Neural crest cell (in vitro differentiated cells): ENCODE measurements around the gene FLCN. TPM values are rescaled to one million over a fixed set of nuclear protein-coding genes. Genes with fewer than 3 reads are reported as not detected.

ENCODE experiments used
- DNase-seq: peaks from one replicate; pipeline ENCODE4 v3.0.0; 2021; ENCODE audit warnings: low read depth, mixed read lengths, low spot score
- H3K27ac Mint-ChIP-seq: one replicate; pipeline ENCODE4 v1.8.0; 2021; ENCODE audit warnings: mild to moderate bottlenecking, mixed read lengths; ENCODE audit not compliant: unreplicated experiment
- H3K27me3 Mint-ChIP-seq: 2 replicates; pipeline ENCODE4 v1.8.0; 2021; ENCODE audit warnings: low read depth, mild to moderate bottlenecking, mixed read lengths
- H3K36me3 Mint-ChIP-seq: 2 replicates; pipeline ENCODE4 v1.8.0; 2021; ENCODE audit warnings: low read depth, mild to moderate bottlenecking, mixed read lengths
- H3K4me1 Mint-ChIP-seq: 2 replicates; pipeline ENCODE4 v1.8.0; 2021; ENCODE audit warnings: mixed read lengths
- H3K4me3 Mint-ChIP-seq: one replicate; pipeline ENCODE4 v1.8.0; 2021; ENCODE audit warnings: mild to moderate bottlenecking, mixed read lengths
- H3K9me3 Mint-ChIP-seq: 2 replicates; pipeline ENCODE4 v1.8.0; 2021; ENCODE audit warnings: mixed read lengths
- total RNA-seq: library from RNA; stranded (reverse); gene quantifications from 2 replicates; pipeline ENCODE4 v1.2.1, GENCODE V29; 2021
- TF ChIP-seq, protein P1 (sequence below): fragments of 200-600 bp; sonication (generic); conservative IDR thresholded peaks from 2 replicates; pipeline ENCODE4 v1.5.0; 2021; ENCODE audit warnings: antibody characterized with exemption, mild to moderate bottlenecking

The FLCN gene
- total RNA-seq, 1 donor from 2014 or later = 38.7 TPM

DNA sequence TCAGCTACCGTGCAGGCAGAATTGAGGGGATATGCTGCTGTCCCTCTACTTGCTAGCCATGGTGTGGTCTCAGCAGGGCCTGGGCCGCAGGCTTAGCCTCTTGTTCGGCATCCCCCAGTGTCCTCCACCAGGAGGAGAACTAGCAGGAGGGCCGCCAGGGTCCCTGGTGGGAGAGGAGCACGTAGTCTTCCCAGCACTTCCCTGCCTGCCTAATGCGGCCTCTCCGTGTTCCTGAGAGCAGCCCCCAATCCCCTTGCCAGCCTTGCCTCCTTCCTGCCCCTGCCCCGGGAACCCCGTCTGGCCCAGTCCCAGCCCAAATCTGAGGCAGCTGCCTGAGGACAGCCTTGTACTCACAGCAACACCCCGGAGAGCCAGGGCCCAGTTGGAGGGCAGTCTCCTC is 69.0 kb downstream of the FLCN start:
- H3K27me3 Mint-ChIP-seq = no peaks in the 10 kb centered on the region
- DNase-seq = no peak
- TF ChIP-seq, protein P1, sequence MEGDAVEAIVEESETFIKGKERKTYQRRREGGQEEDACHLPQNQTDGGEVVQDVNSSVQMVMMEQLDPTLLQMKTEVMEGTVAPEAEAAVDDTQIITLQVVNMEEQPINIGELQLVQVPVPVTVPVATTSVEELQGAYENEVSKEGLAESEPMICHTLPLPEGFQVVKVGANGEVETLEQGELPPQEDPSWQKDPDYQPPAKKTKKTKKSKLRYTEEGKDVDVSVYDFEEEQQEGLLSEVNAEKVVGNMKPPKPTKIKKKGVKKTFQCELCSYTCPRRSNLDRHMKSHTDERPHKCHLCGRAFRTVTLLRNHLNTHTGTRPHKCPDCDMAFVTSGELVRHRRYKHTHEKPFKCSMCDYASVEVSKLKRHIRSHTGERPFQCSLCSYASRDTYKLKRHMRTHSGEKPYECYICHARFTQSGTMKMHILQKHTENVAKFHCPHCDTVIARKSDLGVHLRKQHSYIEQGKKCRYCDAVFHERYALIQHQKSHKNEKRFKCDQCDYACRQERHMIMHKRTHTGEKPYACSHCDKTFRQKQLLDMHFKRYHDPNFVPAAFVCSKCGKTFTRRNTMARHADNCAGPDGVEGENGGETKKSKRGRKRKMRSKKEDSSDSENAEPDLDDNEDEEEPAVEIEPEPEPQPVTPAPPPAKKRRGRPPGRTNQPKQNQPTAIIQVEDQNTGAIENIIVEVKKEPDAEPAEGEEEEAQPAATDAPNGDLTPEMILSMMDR = no peak
- H3K4me1 Mint-ChIP-seq = peaks cover 12% of the 10 kb centered on the region
- peaks cover 13% of the 10 kb centered on the region for H3K36me3 Mint-ChIP-seq
- H3K27ac Mint-ChIP-seq = no peak overlapping the region
- no peaks in the 10 kb centered on the region for H3K9me3 Mint-ChIP-seq
- H3K4me3 Mint-ChIP-seq = no peak overlapping the region

DNA sequence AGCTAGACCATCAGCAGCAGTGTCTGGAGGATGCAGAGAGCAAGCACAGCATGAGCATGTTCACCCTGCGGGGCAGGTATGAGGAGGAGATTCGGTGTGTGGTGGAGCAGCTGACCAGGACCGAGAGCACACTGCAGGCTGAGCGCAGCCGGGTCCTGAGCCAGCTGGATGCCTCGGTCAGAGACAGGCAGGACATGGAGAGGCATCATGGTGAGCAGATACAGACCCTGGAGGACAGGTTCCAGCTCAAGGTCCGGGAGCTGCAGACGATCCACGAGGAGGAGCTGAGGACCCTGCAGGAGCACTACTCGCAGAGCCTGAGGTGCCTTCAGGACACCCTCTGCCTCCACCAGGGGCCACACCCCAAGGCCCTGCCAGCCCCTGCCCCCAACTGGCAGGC is 69.6 kb downstream of the FLCN start:
- Mint-ChIP-seq H3K36me3 (peaks cover 13% of the 10 kb centered on the region), H3K27ac (peak overlapping the region; percentile 93), H3K4me3 (no peak overlapping the region), H3K9me3 (no peaks in the 10 kb centered on the region), H3K4me1 (peaks cover 11% of the 10 kb centered on the region), H3K27me3 (no peaks in the 10 kb centered on the region)
- TF ChIP-seq, protein P1 = no peak
- no peak for DNase-seq

DNA sequence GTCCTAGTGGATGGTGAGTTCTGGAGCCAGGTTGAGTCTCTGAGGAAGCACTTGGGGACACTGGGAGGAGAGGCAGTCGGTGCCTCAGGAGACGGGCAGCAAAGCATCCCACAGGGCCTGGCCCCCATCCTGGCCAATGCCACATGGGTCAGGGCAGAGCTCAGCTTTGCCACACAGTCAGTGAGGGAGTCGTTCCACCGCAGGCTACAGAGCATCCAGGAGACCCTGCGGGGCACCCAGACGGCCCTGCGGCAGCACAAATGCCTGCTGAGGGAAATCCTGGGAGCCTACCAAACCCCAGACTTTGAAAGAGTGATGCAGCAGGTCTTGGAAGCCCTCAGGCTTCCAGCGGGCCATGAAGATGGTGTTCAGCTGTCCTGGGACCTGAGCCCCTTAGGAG is 70.5 kb downstream of the FLCN start:
- TF ChIP-seq, protein P1 = no peak
- Mint-ChIP-seq H3K27me3 (no peaks in the 10 kb centered on the region), H3K27ac (no peak overlapping the region), H3K4me1 (peaks cover 2% of the 10 kb centered on the region), H3K9me3 (no peaks in the 10 kb centered on the region), H3K36me3 (peaks cover 13% of the 10 kb centered on the region), H3K4me3 (no peak overlapping the region)
- DNase-seq = no peak

DNA sequence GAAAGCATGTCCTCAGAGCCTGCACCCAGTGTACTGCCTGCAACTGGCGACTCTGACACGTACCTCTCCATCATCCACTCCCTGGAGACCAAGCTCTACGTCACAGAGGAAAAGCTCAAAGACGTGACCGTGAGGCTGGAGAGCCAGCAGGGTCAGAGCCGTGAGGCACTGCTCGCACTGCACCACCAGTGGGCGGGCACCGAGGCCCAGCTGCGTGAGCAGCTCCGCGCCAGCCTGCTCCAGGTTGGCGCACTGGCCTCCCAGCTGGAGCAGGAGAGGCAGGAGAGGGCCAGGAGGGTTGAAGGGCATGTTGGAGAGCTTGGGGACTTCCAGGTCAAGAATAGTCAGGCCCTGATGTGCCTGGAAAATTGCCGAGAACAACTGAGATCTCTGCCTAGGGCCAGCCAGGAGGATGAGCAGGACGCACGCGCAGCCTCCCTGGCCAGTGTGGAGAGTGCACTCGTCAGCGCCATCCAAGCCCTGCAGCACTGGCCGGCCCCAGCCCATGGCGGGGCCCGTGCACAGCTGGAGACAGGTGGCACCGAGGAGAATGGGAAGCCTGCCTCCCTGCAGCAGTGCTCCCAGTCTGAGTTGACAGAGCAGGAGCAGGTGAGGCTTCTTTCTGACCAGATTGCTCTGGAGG is 71.2 kb downstream of the FLCN start:
- H3K9me3 Mint-ChIP-seq = no peaks in the 10 kb centered on the region
- no peak overlapping the region for H3K27ac Mint-ChIP-seq
- peaks cover 13% of the 10 kb centered on the region for H3K36me3 Mint-ChIP-seq
- no peaks in the 10 kb centered on the region for H3K27me3 Mint-ChIP-seq
- no peak overlapping the region for H3K4me3 Mint-ChIP-seq
- H3K4me1 Mint-ChIP-seq = no peaks in the 10 kb centered on the region
- no peak for DNase-seq
- TF ChIP-seq, protein P1 = no peak

DNA sequence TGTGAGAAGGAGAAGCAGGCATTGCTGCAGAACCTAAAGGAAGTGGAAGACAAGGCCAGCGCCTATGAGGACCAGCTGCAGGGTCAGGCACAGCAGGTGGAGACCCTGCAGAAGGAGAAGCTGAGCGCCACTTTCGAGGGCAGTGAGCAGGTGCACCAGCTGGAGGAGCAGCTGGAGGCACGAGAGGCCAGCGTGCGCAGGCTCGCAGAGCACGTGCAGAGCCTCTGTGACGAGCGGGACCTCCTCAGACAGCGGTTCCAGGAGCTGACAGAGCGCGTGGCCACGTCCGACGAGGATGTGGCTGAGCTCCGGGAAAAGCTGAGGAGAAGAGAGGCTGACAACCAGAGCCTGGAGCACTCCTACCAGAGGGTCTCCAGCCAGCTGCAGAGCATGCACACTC is 72.3 kb downstream of the FLCN start:
- no peaks in the 10 kb centered on the region for H3K4me1 Mint-ChIP-seq
- no peak overlapping the region for H3K27ac Mint-ChIP-seq
- no peak overlapping the region for H3K4me3 Mint-ChIP-seq
- no peak for DNase-seq
- no peaks in the 10 kb centered on the region for H3K9me3 Mint-ChIP-seq
- peaks cover 13% of the 10 kb centered on the region for H3K36me3 Mint-ChIP-seq
- TF ChIP-seq, protein P1 = no peak
- H3K27me3 Mint-ChIP-seq = no peaks in the 10 kb centered on the region
